Common myeloid progenitor, CD34-positive (primary cell): ENCODE results near the gene STAB2.

Experiments
- CTCF ChIA-PET: fragments of 350-600 bp; sonication (Branson Sonifier 250); formaldehyde crosslinking; loops from one replicate; lab custom pipeline; 2021; ENCODE audit warnings: antibody characterized with exemption; lab: Charles Lee
- POLR2A ChIA-PET: fragments of 350-600 bp; sonication (Branson Sonifier 250); formaldehyde crosslinking; loops from one replicate; lab custom pipeline; 2021; ENCODE audit warnings: antibody characterized with exemption; lab: Charles Lee
- DNase-seq, 3 donors: peaks; one replicate each; pipeline versions ENCODE4 v3.0.0 to v3.0.0-alpha.2; 2013
- H3K27ac ChIP-seq, 2 experiments: 1 replicate in 1 of 2; 2 replicates in 1 of 2; pipeline ENCODE4 v1.7.0; 2013; ENCODE audit warnings: inconsistent platforms in 2 of 2, low read length in 2 of 2, mild to moderate bottlenecking in 2 of 2, low read depth in 1 of 2, moderate library complexity in 1 of 2; ENCODE audit not compliant: severe bottlenecking in 2 of 2, insufficient read depth in 1 of 2, poor library complexity in 1 of 2
- H3K27me3 ChIP-seq, 5 experiments: replicated peaks in 2 of 5; 1 replicate in 3 of 5; 2 replicates in 2 of 5; pipeline versions ENCODE4 v1.6.1 to v1.7.0; 2013; ENCODE audit warnings: low read length in 4 of 5, mild to moderate bottlenecking in 2 of 5, moderate library complexity in 2 of 5, inconsistent platforms in 1 of 5; ENCODE audit not compliant: insufficient read depth in 5 of 5, control insufficient read depth in 4 of 5
- H3K36me3 ChIP-seq, 4 experiments: 1 replicate in 2 of 4; 2 replicates in 2 of 4; pipeline versions ENCODE4 v1.6.1 to v1.7.0; 2013; ENCODE audit warnings: low read length in 3 of 4, control low read depth in 1 of 4, mild to moderate bottlenecking in 1 of 4; ENCODE audit not compliant: control insufficient read depth in 4 of 4, insufficient read depth in 4 of 4
- H3K4me1 ChIP-seq, 4 experiments: 1 replicate in 3 of 4; 2 replicates in 1 of 4; pipeline versions ENCODE4 v1.6.1 to v1.7.1; 2013; ENCODE audit warnings: low read length in 3 of 4, mild to moderate bottlenecking in 3 of 4, control low read depth in 1 of 4, inconsistent platforms in 1 of 4, moderate library complexity in 1 of 4; ENCODE audit not compliant: control insufficient read depth in 4 of 4, insufficient read depth in 4 of 4; ENCODE audit errors: control extremely low read depth in 1 of 4
- H3K4me3 ChIP-seq, 7 experiments: 1 replicate in 4 of 7; 2 replicates in 3 of 7; pipeline versions ENCODE4 v1.5.1 to v1.7.0; 2013; ENCODE audit warnings: mild to moderate bottlenecking in 7 of 7, low read length in 6 of 7, moderate library complexity in 6 of 7, inconsistent platforms in 2 of 7, low read depth in 2 of 7, control low read depth in 1 of 7; ENCODE audit not compliant: insufficient read depth in 4 of 7, control insufficient read depth in 1 of 7; ENCODE audit errors: extremely low read depth in 1 of 7
- H3K9me3 ChIP-seq, 5 experiments: 1 replicate in 4 of 5; 2 replicates in 1 of 5; pipeline versions ENCODE4 v1.6.1 to v1.7.1; 2013; ENCODE audit warnings: low read length in 4 of 5, mild to moderate bottlenecking in 2 of 5, inconsistent platforms in 1 of 5, low read depth in 1 of 5, moderate library complexity in 1 of 5; ENCODE audit not compliant: control insufficient read depth in 4 of 5, insufficient read depth in 2 of 5; ENCODE audit errors: control extremely low read depth in 1 of 5
- WGBS: methylation state at CpG from one replicate; pipeline ENCODE4 v1.1.5; 2013; ENCODE audit not compliant: insufficient coverage; 5-methylcytosine and 5-hydroxymethylcytosine counted together

Gene STAB2

DNA sequence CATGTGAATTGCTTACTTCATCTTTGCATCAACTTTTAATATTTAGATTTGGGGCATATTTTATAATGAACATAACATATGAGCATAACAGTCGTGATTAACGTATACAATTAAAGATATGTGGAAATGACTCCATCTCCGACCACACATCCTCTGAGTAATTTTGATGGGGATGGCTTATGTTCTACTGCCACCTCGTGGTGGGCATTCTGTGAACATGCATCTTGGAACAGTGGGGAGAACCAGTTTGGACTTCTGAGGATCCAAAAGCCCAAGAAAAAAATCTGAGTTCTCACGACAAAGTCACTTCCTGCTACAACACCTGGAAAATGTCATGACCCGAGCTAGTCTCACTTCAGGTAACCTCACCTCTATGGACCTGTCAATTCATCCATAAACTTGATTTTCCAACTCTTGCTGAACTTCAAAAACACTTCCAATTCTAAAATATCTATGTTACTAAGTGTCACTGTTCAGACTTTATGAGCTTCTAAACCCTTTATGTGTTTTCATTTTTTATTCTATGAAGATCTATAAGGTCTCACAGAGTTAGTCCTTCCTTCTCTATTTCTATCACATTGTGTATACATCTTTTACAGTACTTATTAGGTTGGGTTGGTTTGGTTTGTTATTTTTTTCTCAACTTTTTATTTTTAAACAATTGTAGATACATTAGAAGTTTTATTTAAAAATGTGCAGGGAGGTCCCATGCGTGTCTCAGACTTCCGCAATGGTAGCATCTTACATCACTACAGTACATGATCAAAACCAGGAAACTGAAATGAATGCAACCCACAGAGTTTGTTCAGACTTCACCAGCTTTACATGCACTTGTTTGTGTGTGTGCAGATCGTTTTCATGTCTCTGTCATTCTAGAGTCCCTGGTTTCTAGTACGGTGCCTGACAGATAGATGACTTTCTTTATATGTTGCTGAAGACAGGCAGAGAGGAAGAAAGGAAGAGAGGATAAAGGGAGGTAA lies 38.2 kb upstream of the STAB2 start:
- Histone ChIP-seq H3K36me3 (no peaks in the 10 kb centered on the region), H3K4me1 (no peaks in the 10 kb centered on the region), H3K4me3 (no peak overlapping the region), H3K27ac (no peak overlapping the region), H3K27me3 (peaks cover 3 to 16% (median 7%) of the 10 kb centered on the region in 5 experiments), H3K9me3 (peaks cover 0 to 3% (median 0%) of the 10 kb centered on the region in 5 experiments)
- 16% methylated on average over 5 of the region's 10 CpGs for WGBS
- peak; percentile 73 to 87 (median 80) for DNase-seq
- ChIA-PET CTCF (interaction anchor here (0.7 to 6.4 kb wide), 25 partner anchors 8 to 670 kb away, joined by 3 to 75 read pairs (median 4); partner anchors contain the start of gene PAH), POLR2A (no interaction called here)

- H3K36me3 ChIP-seq: no peaks in the 10 kb centered on the region
- H3K27me3 ChIP-seq: peaks cover 0 to 13% (median 9%) of the 10 kb centered on the region in 5 experiments
- H3K4me3 ChIP-seq: no peak overlapping the region
- H3K9me3 ChIP-seq: peaks cover 0 to 3% (median 0%) of the 10 kb centered on the region in 5 experiments
- 100% methylated on average over 2 of the region's 3 CpGs for WGBS
- no peak for DNase-seq
- H3K27ac ChIP-seq: no peak overlapping the region
- CTCF ChIA-PET: interaction anchor here (0.6 to 1.6 kb wide), 2 partner anchors 8 to 9 kb away, joined by 3 read pairs; no protein-coding TSS in a partner anchor
- H3K4me1 ChIP-seq: no peaks in the 10 kb centered on the region
- POLR2A ChIA-PET: no interaction called here
These were observed 30.0 kb upstream of the STAB2 start for GRCh38 chr12:103556890-103557627.

- Histone ChIP-seq H3K36me3 (no peaks in the 10 kb centered on the region), H3K4me3 (no peak overlapping the region), H3K9me3 (peaks cover 0 to 3% (median 0%) of the 10 kb centered on the region in 5 experiments), H3K27me3 (peaks cover 0 to 9% (median 7%) of the 10 kb centered on the region in 5 experiments), H3K27ac (no peak overlapping the region), H3K4me1 (no peaks in the 10 kb centered on the region)
- ChIA-PET POLR2A (no interaction called here), CTCF (interaction anchor here (0.6 to 1.6 kb wide), 2 partner anchors 9 kb away, joined by 3 read pairs; no protein-coding TSS in a partner anchor)
- no peak for DNase-seq
- WGBS: 86% methylated on average over 2 of the region's 2 CpGs
These were observed 29.5 kb upstream of the STAB2 start for GRCh38 chr12:103557628-103558010.

DNA sequence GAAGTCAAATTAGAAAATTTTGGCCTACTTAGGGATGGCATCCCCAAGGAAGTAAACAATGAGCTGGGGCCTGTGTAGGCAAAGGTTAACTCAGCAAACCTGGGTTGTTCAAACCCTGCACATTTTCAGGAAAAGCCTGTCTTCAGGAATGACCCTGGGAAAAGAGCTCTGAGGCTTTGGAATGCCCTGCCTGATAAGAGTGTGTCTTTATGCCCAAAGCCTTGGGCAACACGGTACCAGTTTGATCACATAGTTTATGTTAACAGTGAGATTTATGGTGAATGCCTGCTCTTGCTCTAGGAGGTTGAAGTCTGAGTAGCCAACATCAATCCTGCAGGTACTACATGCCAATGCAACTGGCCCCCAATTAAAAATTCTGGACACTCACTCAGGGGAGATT lies 28.2 kb upstream of the STAB2 start:
- CTCF ChIA-PET: interaction anchor here (1.6 kb wide), 1 partner anchor 11 kb away, joined by 11 read pairs; no protein-coding TSS in a partner anchor
- H3K4me1 ChIP-seq: no peaks in the 10 kb centered on the region
- no peak overlapping the region for H3K27ac ChIP-seq
- no peak for DNase-seq
- peaks cover 0 to 5% (median 4%) of the 10 kb centered on the region in 5 experiments for H3K27me3 ChIP-seq
- no peak overlapping the region for H3K4me3 ChIP-seq
- POLR2A ChIA-PET: no interaction called here
- H3K9me3 ChIP-seq: peaks cover 0 to 8% (median 0%) of the 10 kb centered on the region in 5 experiments
- no peaks in the 10 kb centered on the region for H3K36me3 ChIP-seq
- WGBS: no CpG with 5 or more reads among the region's 1 CpG

GRCh38 chr12:103560604-103561101 lies 26.4 kb upstream of the STAB2 start:
- H3K9me3 ChIP-seq: peaks cover 1 to 21% (median 4%) of the 10 kb centered on the region in 5 experiments
- peaks cover 0 to 5% (median 1%) of the 10 kb centered on the region in 5 experiments for H3K27me3 ChIP-seq
- H3K4me1 ChIP-seq: no peaks in the 10 kb centered on the region
- no peaks in the 10 kb centered on the region for H3K36me3 ChIP-seq
- H3K4me3 ChIP-seq: no peak overlapping the region
- ChIA-PET CTCF (no interaction called here), POLR2A (no interaction called here)
- no peak for DNase-seq
- H3K27ac ChIP-seq: no peak overlapping the region
- 100% methylated on average over 2 of the region's 2 CpGs for WGBS

DNA sequence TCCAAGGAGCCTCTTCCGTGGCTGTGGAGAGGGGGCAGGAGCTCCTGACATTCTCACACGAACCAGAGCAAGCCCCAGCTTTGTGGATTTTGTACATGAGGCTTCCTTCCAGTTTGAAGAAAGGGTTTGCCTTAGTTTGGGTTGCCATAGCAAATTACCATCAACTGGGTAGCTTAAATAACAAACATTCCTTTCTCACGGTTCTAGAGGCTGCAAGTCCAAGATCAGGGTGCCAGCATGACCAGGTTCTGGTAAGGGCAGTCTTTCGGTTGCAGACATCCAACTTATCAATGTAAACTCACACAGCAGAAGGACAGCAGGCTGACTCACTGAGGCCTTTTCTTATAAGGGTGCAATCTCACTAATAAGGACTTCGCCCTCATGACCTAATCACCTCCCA lies 25.9 kb upstream of the STAB2 start:
- H3K27ac ChIP-seq: no peak overlapping the region
- peaks cover 1 to 27% (median 4%) of the 10 kb centered on the region in 5 experiments for H3K9me3 ChIP-seq
- ChIA-PET POLR2A (no interaction called here), CTCF (no interaction called here)
- H3K36me3 ChIP-seq: no peaks in the 10 kb centered on the region
- no peaks in the 10 kb centered on the region for H3K4me1 ChIP-seq
- WGBS: 95% methylated on average over 5 of the region's 5 CpGs
- H3K27me3 ChIP-seq: peaks cover 0 to 5% (median 0%) of the 10 kb centered on the region in 5 experiments
- H3K4me3 ChIP-seq: no peak overlapping the region
- no peak for DNase-seq
